ENCODE measurements around the gene SLC16A7. TPM values are rescaled to one million over a fixed set of nuclear protein-coding genes. Genes with fewer than 3 reads are reported as not detected.
A peak's percentile ranks its signal among the peaks of the same experiment; 100 is the strongest.

Gene SLC16A7
- total RNA-seq, 1 donor from 2014 or later, result 3.5 TPM

DNA sequence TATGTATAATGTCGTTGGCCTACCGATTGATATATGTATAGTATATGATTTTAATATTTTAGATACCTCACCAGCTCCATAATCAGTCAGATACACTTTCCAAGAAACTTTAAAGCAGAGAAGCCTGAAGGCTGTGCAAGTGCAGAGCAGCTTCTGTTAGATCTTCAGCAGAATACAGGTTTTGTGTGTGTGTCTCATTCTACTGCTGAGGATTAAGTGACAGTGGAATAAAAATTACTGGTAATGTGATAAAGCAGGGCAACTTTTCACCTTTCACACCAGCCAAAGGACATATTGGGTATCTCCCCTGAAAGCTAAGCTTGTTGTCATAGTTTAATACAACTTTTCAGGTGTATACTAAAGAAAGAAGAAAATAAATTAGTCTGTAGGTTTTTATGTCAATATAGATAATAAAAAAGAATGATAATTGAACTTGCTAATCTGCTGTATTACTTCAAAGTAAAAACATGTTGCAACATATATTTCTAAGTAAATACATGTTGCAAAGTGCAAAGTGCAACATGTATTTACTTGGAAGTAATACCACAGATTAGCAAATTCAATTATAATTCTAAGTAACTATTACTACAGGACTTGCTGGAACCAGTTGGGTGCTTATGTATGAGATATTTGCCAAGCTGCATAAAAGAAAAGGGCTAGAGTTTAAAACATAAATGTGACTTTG lies 128.3 kb downstream of the SLC16A7 start:
- Histone ChIP-seq H3K36me3 (ENCODE audit: control insufficient read depth, insufficient read depth, low read length) (no peaks in the 10 kb centered on the region), H3K4me3 (ENCODE audit: low read depth, low read length) (no peak overlapping the region), H3K27me3 (ENCODE audit: control insufficient read depth, insufficient read depth, low read length) (no peaks in the 10 kb centered on the region)
- no peak for DNase-seq (ENCODE audit: low read depth)
- TF ChIP-seq, protein P1, sequence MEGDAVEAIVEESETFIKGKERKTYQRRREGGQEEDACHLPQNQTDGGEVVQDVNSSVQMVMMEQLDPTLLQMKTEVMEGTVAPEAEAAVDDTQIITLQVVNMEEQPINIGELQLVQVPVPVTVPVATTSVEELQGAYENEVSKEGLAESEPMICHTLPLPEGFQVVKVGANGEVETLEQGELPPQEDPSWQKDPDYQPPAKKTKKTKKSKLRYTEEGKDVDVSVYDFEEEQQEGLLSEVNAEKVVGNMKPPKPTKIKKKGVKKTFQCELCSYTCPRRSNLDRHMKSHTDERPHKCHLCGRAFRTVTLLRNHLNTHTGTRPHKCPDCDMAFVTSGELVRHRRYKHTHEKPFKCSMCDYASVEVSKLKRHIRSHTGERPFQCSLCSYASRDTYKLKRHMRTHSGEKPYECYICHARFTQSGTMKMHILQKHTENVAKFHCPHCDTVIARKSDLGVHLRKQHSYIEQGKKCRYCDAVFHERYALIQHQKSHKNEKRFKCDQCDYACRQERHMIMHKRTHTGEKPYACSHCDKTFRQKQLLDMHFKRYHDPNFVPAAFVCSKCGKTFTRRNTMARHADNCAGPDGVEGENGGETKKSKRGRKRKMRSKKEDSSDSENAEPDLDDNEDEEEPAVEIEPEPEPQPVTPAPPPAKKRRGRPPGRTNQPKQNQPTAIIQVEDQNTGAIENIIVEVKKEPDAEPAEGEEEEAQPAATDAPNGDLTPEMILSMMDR (IDR thresholded peaks at IDR 0.05; ENCODE audit: insufficient read depth, low read length, poor library complexity, severe bottlenecking), result no peak

DNA sequence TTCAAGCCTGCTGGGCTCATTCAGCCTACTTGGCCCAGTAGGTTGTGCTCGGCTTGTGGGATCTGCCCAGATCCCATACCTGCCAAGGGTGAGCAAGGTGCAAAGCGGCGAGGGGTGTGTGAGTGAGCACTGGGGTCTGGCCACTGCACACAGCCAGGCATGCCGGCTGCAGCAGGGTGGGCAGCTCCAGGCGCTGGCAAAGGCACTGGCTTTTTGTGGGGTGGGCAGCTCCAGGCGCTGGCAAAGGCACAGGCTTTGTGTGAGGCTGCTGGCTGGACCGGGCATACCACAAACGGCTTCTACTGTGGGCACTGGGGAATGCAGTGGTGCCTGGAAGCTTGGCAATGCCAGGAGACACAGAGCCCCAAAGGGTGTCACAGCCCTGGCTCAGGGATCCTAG lies 137.4 kb downstream of the SLC16A7 start:
- no peaks in the 10 kb centered on the region for H3K36me3 ChIP-seq (ENCODE audit: control insufficient read depth, insufficient read depth, low read length)
- TF ChIP-seq, protein P1 (IDR thresholded peaks at IDR 0.05; ENCODE audit: insufficient read depth, low read length, poor library complexity, severe bottlenecking), result no peak
- DNase-seq (ENCODE audit: low read depth), result no peak
- no peak overlapping the region for H3K4me3 ChIP-seq (ENCODE audit: low read depth, low read length)
- H3K27me3 ChIP-seq (ENCODE audit: control insufficient read depth, insufficient read depth, low read length), result no peaks in the 10 kb centered on the region

DNA sequence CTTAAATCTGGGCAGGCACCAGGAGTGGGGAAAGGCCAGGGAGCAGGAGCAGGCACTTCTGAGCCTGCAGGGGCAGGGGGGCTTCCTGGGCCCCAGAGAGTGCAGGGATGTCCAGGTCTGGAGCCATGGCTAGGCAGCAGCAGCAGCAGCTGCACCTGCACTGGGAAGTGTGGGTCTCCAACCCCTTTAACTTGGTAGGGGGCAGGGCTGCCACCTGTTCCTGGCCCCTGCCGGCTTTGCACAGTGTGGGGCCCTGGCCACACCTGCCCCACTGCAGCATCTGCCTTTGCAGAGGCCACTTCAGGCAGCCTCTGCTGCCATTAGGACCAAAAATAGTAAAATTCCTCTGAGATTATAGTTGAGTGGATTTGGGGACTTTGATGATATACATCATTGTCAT lies 138.5 kb downstream of the SLC16A7 start:
- Histone ChIP-seq H3K36me3 (ENCODE audit: control insufficient read depth, insufficient read depth, low read length) (no peaks in the 10 kb centered on the region), H3K4me3 (ENCODE audit: low read depth, low read length) (no peak overlapping the region), H3K27me3 (ENCODE audit: control insufficient read depth, insufficient read depth, low read length) (no peaks in the 10 kb centered on the region)
- DNase-seq (ENCODE audit: low read depth), result no peak
- TF ChIP-seq, protein P1 (IDR thresholded peaks at IDR 0.05; ENCODE audit: insufficient read depth, low read length, poor library complexity, severe bottlenecking), result no peak

DNA sequence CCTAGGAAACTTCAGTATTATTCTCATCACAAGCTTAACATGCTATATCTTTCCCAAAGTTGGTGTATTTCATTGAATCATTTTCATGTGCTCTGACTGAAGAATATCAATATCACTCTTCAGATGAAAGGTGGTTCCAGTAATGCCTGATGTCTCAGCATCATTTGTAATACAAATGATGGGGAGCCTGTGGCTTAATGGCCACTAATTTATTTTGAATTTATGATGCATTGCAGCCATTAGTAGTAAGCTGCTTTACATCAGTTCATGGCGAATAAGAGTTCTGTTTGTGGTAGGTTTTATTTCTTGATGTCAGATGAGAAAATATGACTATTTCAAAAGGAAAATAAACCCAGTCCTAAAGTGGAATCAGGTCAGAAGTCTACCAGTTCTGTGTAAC lies 139.4 kb downstream of the SLC16A7 start:
- no peak overlapping the region for H3K4me3 ChIP-seq (ENCODE audit: low read depth, low read length)
- DNase-seq (ENCODE audit: low read depth), result no peak
- H3K27me3 ChIP-seq (ENCODE audit: control insufficient read depth, insufficient read depth, low read length), result no peaks in the 10 kb centered on the region
- TF ChIP-seq, protein P1 (IDR thresholded peaks at IDR 0.05; ENCODE audit: insufficient read depth, low read length, poor library complexity, severe bottlenecking), result no peak
- H3K36me3 ChIP-seq (ENCODE audit: control insufficient read depth, insufficient read depth, low read length), result no peaks in the 10 kb centered on the region

DNA sequence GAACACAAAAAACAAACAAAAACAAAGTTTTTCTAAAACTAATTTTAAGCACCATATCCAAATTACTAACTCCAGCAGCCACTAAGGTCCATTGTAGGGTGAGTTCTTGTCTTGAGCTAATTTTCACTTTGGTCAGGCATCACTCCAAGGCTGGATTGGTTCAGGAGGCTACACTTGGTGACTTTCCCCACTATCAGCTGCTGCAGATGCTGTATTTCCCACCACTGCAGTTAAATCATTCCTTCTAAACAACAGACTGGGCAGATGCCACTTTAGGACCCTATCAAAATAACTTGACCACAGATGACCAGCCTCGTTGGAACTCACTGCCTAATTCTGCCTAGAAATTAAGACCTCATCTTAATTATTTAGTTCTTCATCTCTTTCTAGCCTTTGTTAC lies 140.5 kb downstream of the SLC16A7 start:
- no peak for DNase-seq (ENCODE audit: low read depth)
- Histone ChIP-seq H3K36me3 (ENCODE audit: control insufficient read depth, insufficient read depth, low read length) (no peaks in the 10 kb centered on the region), H3K4me3 (ENCODE audit: low read depth, low read length) (no peak overlapping the region), H3K27me3 (ENCODE audit: control insufficient read depth, insufficient read depth, low read length) (no peaks in the 10 kb centered on the region)
- TF ChIP-seq, protein P1 (IDR thresholded peaks at IDR 0.05; ENCODE audit: insufficient read depth, low read length, poor library complexity, severe bottlenecking), result no peak

DNA sequence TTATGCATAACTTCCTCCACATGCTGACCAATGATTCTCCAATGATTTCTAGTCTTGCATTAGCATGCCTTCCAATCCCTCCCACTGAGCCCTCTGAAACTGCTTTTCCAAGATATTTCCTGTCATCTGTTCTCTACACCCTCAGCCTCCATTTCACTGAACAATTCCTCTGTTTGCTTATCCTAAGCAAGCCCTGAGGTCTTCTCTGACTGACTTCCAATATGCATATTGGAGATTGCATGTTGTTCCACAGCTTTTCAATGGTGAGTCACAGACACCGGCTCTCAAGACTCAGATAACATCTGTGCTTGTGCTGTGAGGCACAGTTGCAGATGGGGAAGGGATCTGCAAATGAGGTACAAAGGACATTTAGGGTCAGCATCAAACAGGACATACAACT lies 141.0 kb downstream of the SLC16A7 start:
- DNase-seq (ENCODE audit: low read depth), result peak; percentile 10
- no peaks in the 10 kb centered on the region for H3K36me3 ChIP-seq (ENCODE audit: control insufficient read depth, insufficient read depth, low read length)
- no peaks in the 10 kb centered on the region for H3K27me3 ChIP-seq (ENCODE audit: control insufficient read depth, insufficient read depth, low read length)
- no peak overlapping the region for H3K4me3 ChIP-seq (ENCODE audit: low read depth, low read length)
- TF ChIP-seq, protein P1 (IDR thresholded peaks at IDR 0.05; ENCODE audit: insufficient read depth, low read length, poor library complexity, severe bottlenecking), result no peak
